GM18868 (cell line): ENCODE data around the gene L3MBTL3.

Experiments used
- ATAC-seq: cut with Tn5 transposase; IDR thresholded peaks from one replicate; pipeline ENCODE4 v1.9.1; 2021; ENCODE audit warnings: mild to moderate bottlenecking, moderate library complexity; ENCODE audit not compliant: unreplicated experiment

L3MBTL3 gene

GRCh38 chr6:130026859-130027258 is 8.5 kb downstream of the L3MBTL3 start:
- no peak for ATAC-seq

GRCh38 chr6:130027948-130028347 is 9.6 kb downstream of the L3MBTL3 start:
- ATAC-seq, result peak; percentile 88

GRCh38 chr6:130029163-130029562 is 10.8 kb downstream of the L3MBTL3 start:
- no peak for ATAC-seq

- ATAC-seq, result no peak
Measured at GRCh38 chr6:130032758-130033340, 14.5 kb downstream of the L3MBTL3 start.

GRCh38 chr6:130033949-130034348 is 15.6 kb downstream of the L3MBTL3 start:
- ATAC-seq, result no peak

GRCh38 chr6:130034378-130035146 is 16.2 kb downstream of the L3MBTL3 start:
- ATAC-seq, result no peak

GRCh38 chr6:130035211-130035610 is 16.8 kb downstream of the L3MBTL3 start:
- no peak for ATAC-seq

- ATAC-seq, result no peak
Measured at GRCh38 chr6:130037207-130037811, 18.9 kb downstream of the L3MBTL3 start.

- no peak for ATAC-seq
Measured at GRCh38 chr6:130041594-130041993, 23.2 kb downstream of the L3MBTL3 start.

- no peak for ATAC-seq
Measured at GRCh38 chr6:130043344-130043743, 25.0 kb downstream of the L3MBTL3 start.

- ATAC-seq, result no peak
Measured at GRCh38 chr6:130045622-130046021, 27.2 kb downstream of the L3MBTL3 start.

- no peak for ATAC-seq
Measured at GRCh38 chr6:130046671-130047070, 28.3 kb downstream of the L3MBTL3 start.

GRCh38 chr6:130047088-130047995 is 29.0 kb downstream of the L3MBTL3 start:
- no peak for ATAC-seq

- ATAC-seq, result no peak
Measured at GRCh38 chr6:130050230-130050629, 31.8 kb downstream of the L3MBTL3 start.

GRCh38 chr6:130054725-130055124 is 36.3 kb downstream of the L3MBTL3 start:
- ATAC-seq, result no peak

- no peak for ATAC-seq
Measured at GRCh38 chr6:130055271-130055670, 36.9 kb downstream of the L3MBTL3 start.

- ATAC-seq, result no peak
Measured at GRCh38 chr6:130057495-130057894, 39.1 kb downstream of the L3MBTL3 start.

GRCh38 chr6:130063806-130064205 is 45.4 kb downstream of the L3MBTL3 start:
- no peak for ATAC-seq

GRCh38 chr6:130065609-130066156 is 47.3 kb downstream of the L3MBTL3 start:
- ATAC-seq, result no peak

GRCh38 chr6:130069485-130069884 is 51.1 kb downstream of the L3MBTL3 start:
- no peak for ATAC-seq

- ATAC-seq, result no peak
Measured at GRCh38 chr6:130070326-130070725, 51.9 kb downstream of the L3MBTL3 start.
